Testis (tissue), 2 donors: ENCODE results near the gene SFMBT2.

Source experiments
- CTCF ChIP-seq, 3 experiments: fragments of 450-650 bp in 2 of 3; fragments of 200-600 bp in 1 of 3; sonication (generic) in 1 of 3; IDR thresholded peaks; one replicate each; pipeline ENCODE4 v1.5.1; 2016 to 2019; ENCODE audit warnings: antibody characterized with exemption in 3 of 3, mild to moderate bottlenecking in 2 of 3, moderate library complexity in 1 of 3
- POLR2A ChIP-seq: fragments of 450-650 bp; IDR thresholded peaks from one replicate; pipeline ENCODE4 v1.6.1; 2017; ENCODE audit warnings: antibody characterized with exemption, mild to moderate bottlenecking, moderate library complexity

DNA sequence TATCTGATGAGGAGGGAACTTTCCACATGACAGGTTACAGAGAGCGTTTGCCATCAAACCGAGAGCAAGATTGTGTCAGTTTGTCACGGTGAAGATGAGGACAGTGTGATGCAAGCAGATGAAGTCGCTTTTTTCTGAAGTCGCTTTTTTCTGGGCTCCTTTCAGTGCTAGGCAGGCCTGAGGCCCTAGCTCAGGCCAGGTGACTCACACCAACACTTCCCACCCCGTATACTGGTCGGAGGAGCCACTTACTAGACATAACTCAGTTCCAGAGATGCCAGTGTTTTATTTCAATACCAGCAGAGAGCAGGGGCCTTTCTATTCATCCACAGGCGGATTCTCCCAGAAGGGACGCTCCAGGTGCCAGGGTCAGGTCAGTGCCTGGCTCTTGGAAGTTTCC, 58.9 kb downstream of the SFMBT2 start:
- TF ChIP-seq CTCF (IDR thresholded peaks at IDR 0.05) = no peak
- TF ChIP-seq POLR2A = no peak
